Neuronal stem cell (in vitro differentiated cells): ENCODE data around the gene ZNF106.

ENCODE experiments used
- DNase-seq: peaks from one replicate; pipeline ENCODE4 v3.0.0-alpha.2; 2013; ENCODE audit warnings: low spot score
- H2AFZ ChIP-seq: one replicate; pipeline ENCODE4 v1.6.1; 2013; ENCODE audit warnings: mild to moderate bottlenecking, low read length, inconsistent platforms
- H2AK5ac ChIP-seq: 2 replicates; pipeline ENCODE4 v1.6.1; 2013; ENCODE audit warnings: low read depth, mild to moderate bottlenecking, inconsistent platforms, low read length, moderate library complexity, mixed read lengths
- H2BK120ac ChIP-seq: 2 replicates; pipeline ENCODE4 v1.6.1; 2013; ENCODE audit warnings: low read depth, mild to moderate bottlenecking, inconsistent platforms, low read length, moderate library complexity, mixed read lengths
- H2BK12ac ChIP-seq: one replicate; pipeline ENCODE4 v1.6.1; 2013; ENCODE audit warnings: low read length, inconsistent platforms
- H2BK15ac ChIP-seq: 2 replicates; pipeline ENCODE4 v1.6.1; 2013; ENCODE audit warnings: mild to moderate bottlenecking, low read length, inconsistent platforms, mixed read lengths
- H2BK5ac ChIP-seq: one replicate; pipeline ENCODE4 v1.6.1; 2013; ENCODE audit warnings: inconsistent platforms, mild to moderate bottlenecking, low read length, moderate library complexity
- H3K14ac ChIP-seq: one replicate; pipeline ENCODE4 v1.6.1; 2013; ENCODE audit warnings: low read length, inconsistent platforms
- H3K18ac ChIP-seq: 2 replicates; pipeline ENCODE4 v1.6.1; 2013; ENCODE audit warnings: low read length, inconsistent platforms
- H3K23ac ChIP-seq: 2 replicates; pipeline ENCODE4 v1.6.1; 2013; ENCODE audit warnings: low read depth, mild to moderate bottlenecking, mixed read lengths, low read length, inconsistent platforms; ENCODE audit not compliant: poor library complexity
- H3K27ac ChIP-seq: replicated peaks from 3 replicates; pipeline ENCODE4 v1.5.1; 2013; ENCODE audit warnings: low read length, inconsistent platforms
- H3K27me3 ChIP-seq, 3 experiments: 2 replicates each; pipeline ENCODE4 v1.6.1; 2013; ENCODE audit warnings: low read length in 3 of 3, mild to moderate bottlenecking in 2 of 3, inconsistent platforms in 1 of 3, low read depth in 1 of 3, mixed read lengths in 1 of 3, moderate library complexity in 1 of 3; ENCODE audit not compliant: control insufficient read depth in 3 of 3, insufficient read depth in 3 of 3
- H3K36me3 ChIP-seq, 2 donors: replicated peaks in 1 of 2; 2 replicates each; pipeline ENCODE4 v1.6.1; 2013; ENCODE audit warnings: low read length in 2 of 2; ENCODE audit not compliant: control insufficient read depth in 2 of 2, insufficient read depth in 2 of 2
- H3K4ac ChIP-seq: 2 replicates; pipeline ENCODE4 v1.6.1; 2013; ENCODE audit warnings: inconsistent platforms, mild to moderate bottlenecking, low read length, moderate library complexity
- H3K4me1 ChIP-seq, 2 donors: 1 replicate in 1 of 2; 2 replicates in 1 of 2; pipeline ENCODE4 v1.6.1; 2013; ENCODE audit warnings: low read length in 2 of 2, low read depth in 1 of 2; ENCODE audit not compliant: control insufficient read depth in 2 of 2, insufficient read depth in 1 of 2
- H3K4me2 ChIP-seq: one replicate; pipeline ENCODE4 v1.6.1; 2013; ENCODE audit warnings: mild to moderate bottlenecking, low read length, inconsistent platforms; ENCODE audit not compliant: insufficient read depth, poor library complexity, severe bottlenecking
- H3K4me3 ChIP-seq, 2 donors: 2 replicates each; pipeline ENCODE4 v1.5.1; 2013; ENCODE audit warnings: low read length in 2 of 2, mild to moderate bottlenecking in 2 of 2, inconsistent platforms in 1 of 2, moderate library complexity in 1 of 2
- H3K79me1 ChIP-seq: one replicate; pipeline ENCODE4 v1.6.1; 2013; ENCODE audit warnings: low read depth, mild to moderate bottlenecking, inconsistent platforms, low read length, moderate library complexity
- H3K9ac ChIP-seq: one replicate; pipeline ENCODE4 v1.6.1; 2013; ENCODE audit warnings: mild to moderate bottlenecking, low read depth, low read length, inconsistent platforms; ENCODE audit not compliant: poor library complexity
- H3K9me3 ChIP-seq, 2 donors: replicated peaks in 1 of 2; 2 replicates each; pipeline versions ENCODE3 to v1.6.1; 2013; ENCODE audit warnings: low read length in 2 of 2, mild to moderate bottlenecking in 2 of 2, inconsistent platforms in 1 of 2, low read depth in 1 of 2, mixed read lengths in 1 of 2, moderate library complexity in 1 of 2; ENCODE audit not compliant: control insufficient read depth in 2 of 2, insufficient read depth in 1 of 2
- H4K8ac ChIP-seq: one replicate; pipeline ENCODE4 v1.6.1; 2013; ENCODE audit warnings: low read depth, mild to moderate bottlenecking, inconsistent platforms, low read length, moderate library complexity
- H4K91ac ChIP-seq: one replicate; pipeline ENCODE4 v1.6.1; 2013; ENCODE audit warnings: low read length, low read depth, mild to moderate bottlenecking, inconsistent platforms; ENCODE audit not compliant: poor library complexity
- WGBS, 2 donors: extraction: QIAGEN DNeasy Blood & Tissue Kit; methylation state at CpG; one replicate each; pipeline ENCODE4 v1.1.7; 2013; ENCODE audit warnings: missing lambda C conversion rate in 2 of 2, mixed read lengths in 1 of 2; ENCODE audit not compliant: insufficient read length in 2 of 2, insufficient replicate concordance in 1 of 2; ENCODE audit errors: extremely low coverage in 2 of 2; 5-methylcytosine and 5-hydroxymethylcytosine counted together

ZNF106 gene

DNA sequence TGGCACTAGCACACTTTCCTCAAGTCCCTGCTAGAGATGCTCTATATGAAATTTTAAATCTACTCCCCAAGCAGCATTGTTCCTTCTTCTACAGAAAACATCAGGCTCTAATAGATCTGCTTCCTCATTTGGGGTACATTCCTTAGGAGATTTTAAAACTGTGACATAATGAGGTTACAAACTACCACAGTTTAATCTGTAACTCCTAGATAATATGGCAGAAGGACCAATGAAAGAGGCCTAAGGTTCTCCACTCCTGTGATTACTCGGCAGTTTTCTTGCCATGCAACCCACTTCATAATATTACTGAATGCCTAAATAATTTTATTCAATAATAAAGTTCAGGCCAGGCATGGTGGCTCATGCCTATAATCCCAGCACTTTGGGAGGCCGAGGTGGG lies 16.1 kb downstream of the ZNF106 start:
- Histone ChIP-seq H2BK15ac (no peak overlapping the region), H3K23ac (no peak overlapping the region), H2BK120ac (no peak overlapping the region), H3K79me1 (peaks cover 1% of the 10 kb centered on the region), H4K8ac (no peak overlapping the region), H3K14ac (no peak overlapping the region), H2AFZ (no peak overlapping the region), H3K27me3 (no peaks in the 10 kb centered on the region), H4K91ac (no peak overlapping the region), H3K36me3 (peaks cover 0 to 13% of the 10 kb centered on the region in 2 donors), H2AK5ac (no peak overlapping the region), H3K27ac (no peak overlapping the region), H3K4me2 (no peak overlapping the region), H2BK5ac (no peak overlapping the region), H3K9ac (no peak overlapping the region), H3K4ac (no peak overlapping the region), H2BK12ac (no peak overlapping the region), H3K4me3 (no peak overlapping the region), H3K18ac (no peak overlapping the region), H3K4me1 (no peaks in the 10 kb centered on the region), H3K9me3 (no peaks in the 10 kb centered on the region)
- WGBS, 2 donors = no CpG with 5 or more reads among the region's 2 CpGs
- no peak for DNase-seq

DNA sequence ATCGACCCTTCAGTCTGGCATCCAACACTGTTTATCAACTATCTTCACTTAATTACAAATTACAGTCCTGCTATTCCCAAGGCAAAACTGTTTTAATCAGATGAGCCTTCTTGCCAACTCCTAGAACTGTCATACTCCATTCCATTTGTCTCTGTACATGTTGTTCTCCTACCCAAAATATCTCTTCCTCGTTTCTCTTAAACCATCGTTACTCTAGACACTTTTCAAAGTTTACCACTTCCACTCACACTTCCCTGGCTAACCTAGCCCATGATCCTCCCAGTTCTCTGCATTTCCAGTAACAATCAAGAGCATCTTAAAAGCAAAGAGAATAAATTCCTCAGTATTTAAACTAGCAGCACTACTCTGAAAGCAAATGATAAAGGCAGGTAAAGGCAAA lies 19.9 kb downstream of the ZNF106 start:
- Histone ChIP-seq H3K4ac (no peak overlapping the region), H2BK120ac (no peak overlapping the region), H3K27me3 (no peaks in the 10 kb centered on the region), H3K18ac (no peak overlapping the region), H4K8ac (no peak overlapping the region), H3K36me3 (peaks cover 0 to 20% of the 10 kb centered on the region in 2 donors), H3K79me1 (no peaks in the 10 kb centered on the region), H3K4me2 (no peak overlapping the region), H3K27ac (no peak overlapping the region), H2BK12ac (no peak overlapping the region), H2AFZ (no peak overlapping the region), H2BK5ac (no peak overlapping the region), H3K23ac (no peak overlapping the region), H4K91ac (no peak overlapping the region), H3K9me3 (no peaks in the 10 kb centered on the region), H3K4me1 (no peaks in the 10 kb centered on the region), H2BK15ac (no peak overlapping the region), H2AK5ac (no peak overlapping the region), H3K4me3 (no peak overlapping the region), H3K14ac (no peak overlapping the region), H3K9ac (no peak overlapping the region)
- DNase-seq = no peak
- 100% methylated on average over 2 of the region's 3 CpGs for WGBS, 2 donors

DNA sequence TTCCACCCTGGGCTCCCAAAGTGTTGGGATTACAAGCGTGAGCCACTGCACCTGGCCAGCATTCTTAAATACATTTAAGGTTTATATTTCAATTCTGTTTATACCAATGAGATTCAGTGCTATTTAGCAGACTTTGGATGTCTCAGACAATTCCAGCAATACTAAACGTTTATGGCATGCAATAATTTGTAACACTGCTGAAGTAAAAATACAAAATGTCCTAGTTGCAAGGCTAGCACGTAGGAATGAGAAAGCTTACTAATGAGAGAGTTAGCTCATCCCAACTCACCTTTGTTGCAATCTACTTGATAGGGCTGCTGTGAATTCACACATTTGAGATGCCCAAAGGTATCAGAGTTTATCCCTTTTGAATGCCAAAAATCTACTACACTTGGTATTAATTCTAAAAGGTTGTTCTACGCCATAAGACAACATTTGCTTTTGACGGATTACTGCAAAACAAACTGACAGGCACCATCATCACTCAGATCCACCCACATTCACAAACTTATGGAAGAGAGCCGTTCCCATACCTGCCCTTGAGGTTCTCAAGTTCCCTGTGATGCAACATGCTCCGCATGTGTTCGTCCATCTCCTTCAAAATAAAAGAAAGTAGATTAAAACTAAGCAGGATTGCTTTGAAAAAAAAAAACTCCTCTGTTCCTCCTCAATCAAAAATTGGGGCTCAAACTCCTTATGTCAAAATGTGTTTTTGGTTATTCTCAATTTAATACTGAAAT lies 25.3 kb downstream of the ZNF106 start:
- Histone ChIP-seq H3K4me2 (no peak overlapping the region), H3K4ac (no peak overlapping the region), H3K23ac (no peak overlapping the region), H2BK5ac (no peak overlapping the region), H3K36me3 (peaks cover 4 to 29% of the 10 kb centered on the region in 2 donors), H3K18ac (no peak overlapping the region), H3K27ac (no peak overlapping the region), H3K4me3 (no peak overlapping the region), H3K9ac (no peak overlapping the region), H3K27me3 (no peaks in the 10 kb centered on the region), H2AFZ (no peak overlapping the region), H4K8ac (no peak overlapping the region), H2BK12ac (no peak overlapping the region), H4K91ac (no peak overlapping the region), H3K4me1 (no peaks in the 10 kb centered on the region), H3K14ac (no peak overlapping the region), H2AK5ac (no peak overlapping the region), H2BK120ac (no peak overlapping the region), H2BK15ac (no peak overlapping the region), H3K79me1 (no peaks in the 10 kb centered on the region), H3K9me3 (no peaks in the 10 kb centered on the region)
- no peak for DNase-seq
- WGBS, 2 donors = no CpG with 5 or more reads among the region's 8 CpGs

DNA sequence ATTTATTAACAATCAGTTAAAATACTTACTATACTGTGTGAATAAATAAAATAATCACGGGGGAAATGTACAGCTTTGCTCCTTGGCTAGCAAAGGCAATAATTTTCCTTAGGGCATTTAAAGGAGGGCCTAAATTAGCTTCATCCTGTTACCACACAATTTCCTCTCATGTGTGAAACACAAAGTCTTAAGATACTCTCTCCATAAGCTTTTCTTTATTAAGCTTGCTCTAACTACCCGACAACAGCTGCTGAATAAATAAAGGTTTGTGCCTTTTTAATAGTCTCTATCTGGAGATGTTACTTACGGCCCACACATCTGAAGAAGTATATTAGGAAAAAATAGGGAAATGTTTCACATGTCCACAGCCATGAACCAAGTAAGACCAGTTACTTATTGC lies 29.7 kb downstream of the ZNF106 start:
- H3K9me3 ChIP-seq = no peaks in the 10 kb centered on the region
- no peak overlapping the region for H2BK12ac ChIP-seq
- H3K27me3 ChIP-seq = no peaks in the 10 kb centered on the region
- no peak overlapping the region for H4K91ac ChIP-seq
- no CpG with 5 or more reads among the region's 3 CpGs for WGBS, 2 donors
- DNase-seq = no peak
- no peaks in the 10 kb centered on the region for H3K79me1 ChIP-seq
- H3K4me1 ChIP-seq = peaks cover 4 to 15% of the 10 kb centered on the region in 2 donors
- no peak overlapping the region for H2AFZ ChIP-seq
- no peak overlapping the region for H4K8ac ChIP-seq
- H3K14ac ChIP-seq = no peak overlapping the region
- H3K9ac ChIP-seq = no peak overlapping the region
- no peak overlapping the region for H2AK5ac ChIP-seq
- H3K18ac ChIP-seq = no peak overlapping the region
- H3K4me3 ChIP-seq = no peak overlapping the region
- no peak overlapping the region for H2BK5ac ChIP-seq
- H2BK120ac ChIP-seq = no peak overlapping the region
- no peak overlapping the region for H3K4me2 ChIP-seq
- H3K4ac ChIP-seq = no peak overlapping the region
- H3K27ac ChIP-seq = no peak overlapping the region
- H2BK15ac ChIP-seq = no peak overlapping the region
- peaks cover 4 to 14% of the 10 kb centered on the region in 2 donors for H3K36me3 ChIP-seq
- H3K23ac ChIP-seq = no peak overlapping the region
